Ovary (tissue), 9 donors: ENCODE measurements around the gene MGAT4C. TPM values are rescaled to one million over a fixed set of nuclear protein-coding genes. Genes with fewer than 3 reads are reported as not detected.

Experiments used
- DNase-seq, 5 donors: peaks; one replicate each; pipeline ENCODE4 v3.0.0-alpha.2; 2019 to 2020
- H3K27ac ChIP-seq, 2 donors: fragments of 200-600 bp; one replicate each; pipeline versions ENCODE4 v1.5.1 to v1.8.0; 2019 to 2022
- H3K27me3 ChIP-seq: fragments of 200-600 bp; one replicate; pipeline ENCODE4 v1.8.0; 2022
- H3K36me3 ChIP-seq: fragments of 200-600 bp; sonication (generic); one replicate; pipeline ENCODE4 v1.5.1; 2019
- H3K4me1 ChIP-seq: one replicate; pipeline ENCODE4 v1.8.1; 2013; ENCODE audit warnings: mild to moderate bottlenecking, moderate library complexity; ENCODE audit not compliant: insufficient read depth
- H3K4me3 ChIP-seq: fragments of 200-600 bp; sonication (generic); one replicate; pipeline ENCODE4 v1.5.1; 2017
- H3K9me3 ChIP-seq, 2 donors: fragments of 200-600 bp in 1 of 2; sonication (generic) in 1 of 2; one replicate each; pipeline versions ENCODE4 v1.5.1 to v1.8.1; 2013 to 2019; ENCODE audit warnings: mild to moderate bottlenecking in 1 of 2, moderate library complexity in 1 of 2
- CTCF ChIP-seq, 3 donors: fragments of 450-650 bp in 2 of 3; fragments of 200-600 bp in 1 of 3; IDR thresholded peaks; one replicate each; pipeline versions ENCODE4 v1.5.1 to v1.8.0; 2016 to 2022; ENCODE audit warnings: antibody characterized with exemption in 3 of 3, mild to moderate bottlenecking in 1 of 3
- EP300 ChIP-seq: sonication (generic); formaldehyde crosslinking; IDR thresholded peaks from one replicate; pipeline ENCODE4 v1.6.1; 2017; ENCODE audit warnings: antibody characterized with exemption
- POLR2A ChIP-seq: fragments of 450-650 bp; IDR thresholded peaks from one replicate; pipeline ENCODE4 v1.6.1; 2017; ENCODE audit warnings: antibody characterized with exemption, mild to moderate bottlenecking, moderate library complexity
- WGBS, 3 donors: extraction: QIAGEN DNeasy Blood & Tissue Kit in 1 of 3; methylation state at CpG; one replicate each; pipeline versions ENCODE4 v1.1.5 to v1.1.7; 2013 to 2017; 5-methylcytosine and 5-hydroxymethylcytosine counted together
- intact Hi-C, 4 donors: fragments of 100-400 bp; cut with DNase I; formaldehyde crosslinking; loops; one replicate each; pipeline versions ENCODE4 v1.11.0 to v1.15.1; 2022 to 2023
- polyA plus RNA-seq, 2 donors: library from polyadenylated mRNA; stranded (reverse); fragments of 200-250 nt in 1 of 2; fragments of 350-450 nt in 1 of 2; fragmentation: Illumina TruSeq in 1 of 2; extraction: RNeasy Lipid Tissue Mini Kit (QIAGEN cat#74804) in 1 of 2; gene quantifications; one replicate each; pipeline ENCODE4 v1.2.3, GENCODE V29; 2013 to 2014
- total RNA-seq, 7 donors: library from RNA; depleted of rRNA in 2 of 7; stranded (reverse); fragments of >200 nt in 2 of 7; fragmentation: NEBNext Ultra II Directional in 3 of 7; extraction: Animal tissue kit (Norgen Biotek cat#: 25700) in 3 of 7; gene quantifications; one replicate each; pipeline versions ENCODE4 v1.1.0 to v1.2.4, GENCODE V29; 2016 to 2023
- donor health status: DM: no; HTN: no; CAD: no; lungs with moderate emphysema.
- donor health status: DM: no; HTN: no; CAD: no.
- donor health status: Bipolar disorder and iron deficiency.
- donor health status: DM: yes; HTN: yes; CAD: no.
- donor health status: DM: no; HTN: no; CAD: no.
- donor health status: DM: yes; HTN: yes; CAD: no.

MGAT4C gene
- total and polyA plus RNA-seq, 9 donors, result under 0.01 to 0.32 (median 0.05) TPM; not detected in 2

DNA sequence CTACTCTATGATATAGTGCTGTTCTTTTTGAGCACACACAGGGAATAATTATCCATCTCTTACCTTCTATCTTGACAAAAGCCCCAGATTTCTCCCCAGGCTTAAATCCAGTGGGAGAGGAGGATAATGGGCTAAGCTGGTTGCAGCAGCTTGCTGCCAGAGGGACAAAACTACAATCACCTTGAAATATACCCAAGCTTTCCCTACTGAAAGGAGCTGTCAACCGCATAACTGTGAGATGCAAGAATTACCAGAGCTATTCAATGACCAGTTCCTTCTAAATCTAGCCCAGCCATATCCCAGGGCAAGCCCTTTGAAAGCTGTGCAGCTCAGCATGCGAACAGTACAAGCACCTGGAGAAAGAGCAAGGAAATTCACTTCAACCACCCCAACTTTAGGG is 943 bp upstream of the MGAT4C start:
- intact Hi-C loops, result no loop called here
- H3K27ac ChIP-seq, result no peak overlapping the region
- TF ChIP-seq POLR2A (no peak), EP300 (no peak), CTCF (IDR thresholded peaks at IDR 0.05) (no peak)
- WGBS, 3 donors, result 77 to 84% (median 79%) methylated on average over 2 of the region's 2 CpGs
- no peaks in the 10 kb centered on the region for H3K4me1 ChIP-seq
- no peaks in the 10 kb centered on the region for H3K9me3 ChIP-seq
- no peaks in the 10 kb centered on the region for H3K27me3 ChIP-seq
- DNase-seq, result no peak
- H3K4me3 ChIP-seq, result no peak overlapping the region
- no peaks in the 10 kb centered on the region for H3K36me3 ChIP-seq

- Histone ChIP-seq H3K4me1 (no peaks in the 10 kb centered on the region), H3K27me3 (no peaks in the 10 kb centered on the region), H3K36me3 (no peaks in the 10 kb centered on the region), H3K27ac (no peak overlapping the region), H3K4me3 (no peak overlapping the region), H3K9me3 (no peaks in the 10 kb centered on the region)
- no peak for DNase-seq
- 44 to 48% (median 46%) methylated on average over 4 of the region's 4 CpGs for WGBS, 3 donors
- intact Hi-C loops, result no loop called here
- TF ChIP-seq EP300 (no peak), CTCF (IDR thresholded peaks at IDR 0.05) (no peak), POLR2A (no peak)
Observed at GRCh38 chr12:86254399-86255107, 1.6 kb downstream of the MGAT4C start.

- H3K9me3 ChIP-seq, result no peaks in the 10 kb centered on the region
- DNase-seq, result no peak
- no peaks in the 10 kb centered on the region for H3K27me3 ChIP-seq
- no peak for TF ChIP-seq CTCF (IDR thresholded peaks at IDR 0.05)
- no peak for TF ChIP-seq POLR2A
- no peak for TF ChIP-seq EP300
- intact Hi-C loops, result no loop called here
- H3K36me3 ChIP-seq, result no peaks in the 10 kb centered on the region
- H3K4me3 ChIP-seq, result no peak overlapping the region
- no peak overlapping the region for H3K27ac ChIP-seq
- no peaks in the 10 kb centered on the region for H3K4me1 ChIP-seq
Observed at GRCh38 chr12:86249851-86250250, 6.3 kb downstream of the MGAT4C start.

DNA sequence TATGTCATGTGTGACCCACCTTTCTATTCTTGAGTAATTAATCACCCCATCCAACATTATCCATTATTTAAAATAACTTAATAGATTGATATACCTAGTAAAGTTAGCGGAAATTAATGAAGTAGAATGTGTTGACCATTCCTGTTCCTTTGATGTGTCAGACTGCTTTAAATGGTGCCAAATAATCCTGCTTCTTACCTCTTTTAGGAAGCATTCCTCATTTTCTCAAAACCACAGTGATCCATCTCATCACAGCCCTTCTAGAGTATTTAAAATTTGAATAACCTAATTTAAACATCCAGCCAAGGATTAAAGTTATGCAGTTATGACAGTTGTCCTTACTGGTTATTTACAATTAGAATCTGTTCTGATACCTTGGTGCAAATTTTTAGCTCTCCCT is 6.9 kb downstream of the MGAT4C start:
- Histone ChIP-seq H3K4me3 (no peak overlapping the region), H3K36me3 (no peaks in the 10 kb centered on the region), H3K9me3 (no peaks in the 10 kb centered on the region), H3K4me1 (no peaks in the 10 kb centered on the region), H3K27me3 (no peaks in the 10 kb centered on the region), H3K27ac (no peak overlapping the region)
- TF ChIP-seq EP300 (no peak), POLR2A (no peak), CTCF (IDR thresholded peaks at IDR 0.05) (no peak)
- intact Hi-C loops, result no loop called here
- 87 to 92% (median 90%) methylated on average over 1 of the region's 1 CpG for WGBS, 3 donors
- DNase-seq, result no peak
